Measurements from ENCODE around the gene TSSK3. TPM values are rescaled to one million over a fixed set of nuclear protein-coding genes. Genes with fewer than 3 reads are reported as not detected.

The TSSK3 gene
- total and polyA plus RNA-seq, 2 of the 8 experiments (the other 6 are each of a cell fraction or from before 2014, with no cell fraction given), result 1.2 TPM

DNA sequence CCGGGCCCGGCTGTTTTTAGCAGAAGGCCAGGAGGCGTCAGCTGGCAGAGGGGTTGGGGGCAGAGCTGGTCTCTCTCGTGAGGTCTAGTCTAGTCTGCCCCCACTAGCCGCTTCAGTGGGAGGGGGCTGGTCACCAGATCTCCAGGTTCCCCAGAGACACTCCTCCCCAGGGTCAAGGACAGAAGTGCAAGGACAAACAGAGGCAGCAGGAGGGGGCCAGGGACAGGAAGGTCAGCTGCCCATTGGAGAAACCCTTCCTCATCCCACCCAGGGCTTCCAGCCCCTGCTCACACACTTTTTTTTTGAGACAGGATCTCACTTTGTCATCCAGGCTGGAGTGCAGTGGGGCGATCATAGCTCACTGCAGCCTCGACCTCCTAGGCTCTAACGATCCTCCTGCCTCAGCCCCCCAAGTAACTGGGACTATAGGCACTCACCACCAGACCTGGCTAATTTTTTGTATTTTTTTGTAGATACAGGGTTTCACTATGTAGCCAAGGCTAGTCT is 10.0 kb upstream of the TSSK3 start:
- peak overlapping the region; percentile 90; the same call in 1 of the 2 replicates for H3K18ac ChIP-seq (ENCODE audit: extremely low read depth, low read length)
- H3K27me3 ChIP-seq (replicated peaks in 1 of 4; ENCODE audit: control insufficient read depth in 3 of 4, extremely low read depth in 1 of 4, insufficient read depth in 3 of 4, low read length in 3 of 4), result peaks cover 2 to 20% (median 12%) of the 10 kb centered on the region in 4 experiments
- no peak overlapping the region for H3K56ac ChIP-seq (replicated peaks; ENCODE audit: insufficient read length, low read depth, low read length)
- no peaks in the 10 kb centered on the region for H3K36me3 ChIP-seq (ENCODE audit: control insufficient read depth in 2 of 4, insufficient read depth in 4 of 4, low read length in 3 of 4)
- ChIA-PET CTCF (ENCODE audit: partially characterized antibody) (interaction anchor here (0.6 to 2.6 kb wide), 4 partner anchors 18 to 156 kb away, joined by 3 to 14 read pairs (median 4); no protein-coding TSS in a partner anchor), POLR2A (ENCODE audit: partially characterized antibody) (interaction anchor here (1.0 to 17.1 kb wide), 14 partner anchors 9 to 152 kb away, joined by 3 to 321 read pairs (median 6); partner anchors contain the start of genes BSDC1, CCDC28B, FAM167B and FAM229A)
- H2BK120ac ChIP-seq (replicated peaks; ENCODE audit: low read depth, low read length), result no peak overlapping the region
- no peaks in the 10 kb centered on the region for H3K79me2 ChIP-seq (ENCODE audit: control insufficient read depth in 1 of 2, insufficient read depth in 2 of 2, low read length in 2 of 2)
- no peak overlapping the region for H3K9ac ChIP-seq (replicated peaks in 1 of 4; ENCODE audit: extremely low read depth in 1 of 4, low read depth in 3 of 4, low read length in 3 of 4)
- H2BK15ac ChIP-seq (ENCODE audit: low read length), result 0 out of 2 replicates have a peak overlapping the region, but pooled peaks have one; percentile 40
- no peak overlapping the region for H2AFZ ChIP-seq (ENCODE audit: low read length)
- H4K5ac ChIP-seq (ENCODE audit: insufficient read length, low read depth, low read length), result no peak overlapping the region
- H3K4me3 ChIP-seq (ENCODE audit: extremely low read depth in 1 of 4, insufficient read depth in 2 of 4, low read depth in 3 of 4, low read length in 4 of 4), result peak overlapping the region in 3 of 4 experiments; percentile 36 to 72 (median 57); a peak in 4 of 8 replicates
- H2BK5ac ChIP-seq (ENCODE audit: low read depth, low read length), result no peak overlapping the region
- H2AK5ac ChIP-seq (ENCODE audit: low read depth, low read length), result no peak overlapping the region
- no peak overlapping the region for H2BK12ac ChIP-seq (ENCODE audit: low read depth, low read length)
- H3K4me2 ChIP-seq (ENCODE audit: insufficient read depth in 1 of 2, low read depth in 2 of 2, low read length in 2 of 2), result peak overlapping the region; percentile 73 to 82
- no peak for FAIRE-seq
- 80% methylated on average over 8 of the region's 8 CpGs; no CpG with 5 or more reads in 1 of the 2 experiments for WGBS, 2 experiments (ENCODE audit: extremely low coverage in 1 of 2, insufficient coverage in 1 of 2, insufficient read length in 1 of 2, insufficient replicate concordance in 2 of 2, low coverage in 1 of 2, low lambda C conversion rate in 2 of 2, missing lambda C conversion rate in 1 of 2)
- H3K14ac ChIP-seq (ENCODE audit: insufficient read length), result no peak overlapping the region
- no peak overlapping the region for H3K27ac ChIP-seq (ENCODE audit: low read depth, low read length)
- DNase-seq (ENCODE audit: low read depth in 1 of 2, low spot score in 2 of 2), result no peak
- H4K20me1 ChIP-seq (replicated peaks in 1 of 2; ENCODE audit: control insufficient read depth in 1 of 2, insufficient read depth in 2 of 2, low read length in 2 of 2), result peaks cover 0 to 2% of the 10 kb centered on the region in 2 experiments
- no peaks in the 10 kb centered on the region for H3K79me1 ChIP-seq (ENCODE audit: low read depth, low read length)
- H3K4ac ChIP-seq (replicated peaks; ENCODE audit: insufficient read length, low read depth, low read length), result no peak overlapping the region
- peaks cover 0 to 9% (median 3%) of the 10 kb centered on the region in 4 experiments; a peak in 5 of 7 replicates for H3K4me1 ChIP-seq (replicated peaks in 1 of 4; ENCODE audit: control insufficient read depth in 3 of 4, insufficient read depth in 4 of 4, low read length in 3 of 4)
- H3K23me2 ChIP-seq (ENCODE audit: low read depth, low read length), result peaks cover 6% of the 10 kb centered on the region; the same call in 1 of the 2 replicates
- H4K91ac ChIP-seq (replicated peaks; ENCODE audit: insufficient read length, low read length), result no peak overlapping the region
- no peak overlapping the region for H3K23ac ChIP-seq (ENCODE audit: insufficient read length)
- H4K8ac ChIP-seq (ENCODE audit: extremely low read depth, insufficient read depth, low read length), result 0 out of 2 replicates have a peak overlapping the region, but pooled peaks have one; percentile 95
- peaks cover 6 to 12% of the 10 kb centered on the region in 2 experiments for H3K9me3 ChIP-seq (ENCODE audit: insufficient read depth in 2 of 2, low read depth in 1 of 2, low read length in 1 of 2)
- H2BK20ac ChIP-seq (ENCODE audit: low read length), result no peak overlapping the region
- no peak for TF ChIP-seq CBX5 (IDR thresholded peaks at IDR 0.05; ENCODE audit: low read depth, low read length)
- TF ChIP-seq PHF8 (conservative IDR thresholded peaks at IDR 0.05; ENCODE audit: low read depth, low read length), result no peak
- no peak for TF ChIP-seq ZNF274 (IDR thresholded peaks at IDR 0.05; ENCODE audit: borderline replicate concordance, extremely low read depth, low read length)
- no peak for TF ChIP-seq RNF2 (IDR thresholded peaks at IDR 0.05; ENCODE audit: borderline replicate concordance, low read depth, low read length, missing control alignments, poor library complexity, severe bottlenecking)
- TF ChIP-seq POU5F1 (IDR thresholded peaks at IDR 0.05; ENCODE audit: low read depth, low read length), result no peak
- no peak for TF ChIP-seq SAP30 (IDR thresholded peaks at IDR 0.05; ENCODE audit: insufficient read depth, insufficient replicate concordance, low read length)

All from H1 (cell line).